ENCODE measurements around the gene CALN1.

Gene CALN1

DNA sequence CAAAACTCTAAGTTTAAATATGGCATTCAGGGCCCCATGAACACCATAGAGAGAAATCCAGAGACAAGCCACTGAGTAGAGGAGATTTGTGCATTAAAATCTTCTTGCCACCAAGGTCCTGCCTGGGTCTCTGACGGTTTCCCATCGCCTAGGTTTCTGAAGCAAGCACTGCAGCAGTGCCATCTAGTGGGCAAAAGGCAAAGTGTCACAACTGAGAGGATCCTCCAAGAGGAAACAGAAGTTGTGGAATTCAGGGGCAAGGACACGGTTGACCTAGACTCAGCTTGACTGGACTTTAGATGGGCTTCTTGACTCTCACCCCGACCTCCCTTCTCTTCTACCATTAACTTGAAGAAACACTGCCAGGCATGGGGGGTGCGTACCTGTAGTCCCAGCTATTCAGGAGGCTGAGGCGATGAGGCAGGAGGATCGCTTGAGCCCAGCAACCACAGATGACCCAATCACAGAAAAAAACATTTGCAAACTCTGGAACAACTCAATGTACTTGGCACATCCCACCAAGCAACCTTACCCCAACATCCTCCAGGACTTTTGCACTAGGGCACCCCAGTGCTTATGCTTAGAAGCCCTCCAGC is 676.1 kb downstream of the CALN1 start:
- TF ChIP-seq, protein P1, sequence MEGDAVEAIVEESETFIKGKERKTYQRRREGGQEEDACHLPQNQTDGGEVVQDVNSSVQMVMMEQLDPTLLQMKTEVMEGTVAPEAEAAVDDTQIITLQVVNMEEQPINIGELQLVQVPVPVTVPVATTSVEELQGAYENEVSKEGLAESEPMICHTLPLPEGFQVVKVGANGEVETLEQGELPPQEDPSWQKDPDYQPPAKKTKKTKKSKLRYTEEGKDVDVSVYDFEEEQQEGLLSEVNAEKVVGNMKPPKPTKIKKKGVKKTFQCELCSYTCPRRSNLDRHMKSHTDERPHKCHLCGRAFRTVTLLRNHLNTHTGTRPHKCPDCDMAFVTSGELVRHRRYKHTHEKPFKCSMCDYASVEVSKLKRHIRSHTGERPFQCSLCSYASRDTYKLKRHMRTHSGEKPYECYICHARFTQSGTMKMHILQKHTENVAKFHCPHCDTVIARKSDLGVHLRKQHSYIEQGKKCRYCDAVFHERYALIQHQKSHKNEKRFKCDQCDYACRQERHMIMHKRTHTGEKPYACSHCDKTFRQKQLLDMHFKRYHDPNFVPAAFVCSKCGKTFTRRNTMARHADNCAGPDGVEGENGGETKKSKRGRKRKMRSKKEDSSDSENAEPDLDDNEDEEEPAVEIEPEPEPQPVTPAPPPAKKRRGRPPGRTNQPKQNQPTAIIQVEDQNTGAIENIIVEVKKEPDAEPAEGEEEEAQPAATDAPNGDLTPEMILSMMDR (IDR thresholded peaks at IDR 0.05): peak; percentile 88
- peak; percentile 85 for DNase-seq
- Mint-ChIP-seq H3K27ac (peak overlapping the region; percentile 19), H3K4me3 (no peak overlapping the region), H3K36me3 (ENCODE audit: low read depth) (no peaks in the 10 kb centered on the region), H3K4me1 (peaks cover 17% of the 10 kb centered on the region), H3K9me3 (peaks cover 7% of the 10 kb centered on the region), H3K27me3 (ENCODE audit: low read depth, poor library complexity) (peaks cover 10% of the 10 kb centered on the region)

DNA sequence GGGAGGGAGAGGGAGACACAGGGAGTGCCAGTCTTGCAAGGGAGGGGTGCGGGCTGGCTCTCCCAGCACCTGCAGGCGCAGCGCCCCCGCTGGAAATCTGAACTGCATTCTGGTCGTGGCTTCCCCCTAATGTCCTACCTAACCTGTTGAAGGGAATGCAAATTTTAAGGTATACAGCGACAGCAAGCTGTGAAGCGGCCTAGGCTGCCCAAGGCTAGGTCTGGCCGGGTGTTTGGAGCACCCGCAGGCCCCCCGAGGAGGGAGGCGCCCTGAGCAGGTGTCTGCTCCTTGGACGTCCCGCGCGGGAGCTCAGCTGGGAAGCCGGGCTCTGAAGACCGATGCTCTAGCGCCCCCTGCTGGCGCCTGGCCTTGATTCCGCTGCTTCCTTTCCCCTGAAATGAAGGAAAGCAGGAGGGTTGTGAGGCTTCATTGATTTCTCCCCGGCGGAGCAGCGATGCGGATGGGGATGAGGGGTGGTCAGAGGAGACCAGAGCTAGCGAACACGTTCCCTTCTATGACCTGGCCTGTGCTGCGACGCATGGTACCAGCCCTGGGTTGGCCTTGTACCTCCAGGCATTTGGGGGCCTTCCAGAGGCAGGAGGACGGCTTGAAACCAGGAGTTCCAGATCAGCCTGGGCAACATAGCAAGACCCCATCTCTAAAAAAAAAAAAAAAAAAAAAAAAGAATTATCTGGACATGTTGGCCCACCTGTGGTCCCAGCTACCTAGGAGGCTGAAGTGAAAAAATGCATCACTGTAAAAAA is 678.8 kb downstream of the CALN1 start:
- H3K9me3 Mint-ChIP-seq: peaks cover 11% of the 10 kb centered on the region
- H3K4me3 Mint-ChIP-seq: peak overlapping the region; percentile 36
- no peaks in the 10 kb centered on the region for H3K36me3 Mint-ChIP-seq (ENCODE audit: low read depth)
- H3K27ac Mint-ChIP-seq: no peak overlapping the region
- peak; percentile 96 for DNase-seq
- peaks cover 17% of the 10 kb centered on the region for H3K4me1 Mint-ChIP-seq
- TF ChIP-seq, protein P1 (IDR thresholded peaks at IDR 0.05): peak; percentile 89
- H3K27me3 Mint-ChIP-seq (ENCODE audit: low read depth, poor library complexity): peaks cover 8% of the 10 kb centered on the region

DNA sequence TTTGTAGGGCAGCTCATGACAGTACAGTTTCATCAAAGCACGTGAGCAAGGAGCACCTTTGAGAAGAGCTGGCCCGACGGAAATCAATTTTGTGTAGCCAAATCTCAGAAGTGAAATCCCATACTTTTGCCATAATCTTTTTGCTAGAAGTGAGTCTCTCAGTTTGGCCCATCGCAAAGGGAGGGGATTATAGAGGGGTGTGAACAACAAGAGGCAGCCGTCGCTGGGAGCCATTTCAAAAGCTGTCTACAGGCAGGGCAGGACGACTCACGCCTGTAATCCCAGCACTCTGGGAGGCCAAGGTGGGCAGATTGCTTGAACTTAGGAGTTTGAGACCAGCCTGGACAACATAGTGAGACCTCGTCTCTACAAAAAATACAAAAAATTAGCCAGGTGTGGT is 680.4 kb downstream of the CALN1 start:
- peaks cover 17% of the 10 kb centered on the region for H3K4me1 Mint-ChIP-seq
- H3K9me3 Mint-ChIP-seq: peaks cover 11% of the 10 kb centered on the region
- H3K4me3 Mint-ChIP-seq: no peak overlapping the region
- H3K36me3 Mint-ChIP-seq (ENCODE audit: low read depth): no peaks in the 10 kb centered on the region
- DNase-seq: no peak
- H3K27ac Mint-ChIP-seq: no peak overlapping the region
- TF ChIP-seq, protein P1 (IDR thresholded peaks at IDR 0.05): no peak
- H3K27me3 Mint-ChIP-seq (ENCODE audit: low read depth, poor library complexity): peaks cover 8% of the 10 kb centered on the region
